SU-DHL-6 (cell line): Measurements from ENCODE around the gene ZBP1.

ENCODE experiments used
- CTCF ChIP-seq: fragments of 200-600 bp; sonication (generic); IDR thresholded peaks from one replicate; pipeline ENCODE4 v1.5.1; 2017; ENCODE audit warnings: antibody characterized with exemption, mild to moderate bottlenecking, low read length, moderate library complexity; ENCODE audit not compliant: insufficient read depth, poor library complexity, severe bottlenecking
- EZH2phosphoT487 ChIP-seq: fragments of 200-600 bp; sonication (generic), shearing (Covaris generic); conservative IDR thresholded peaks from 2 replicates; pipeline ENCODE4 v1.6.1; 2018; ENCODE audit warnings: mild to moderate bottlenecking, antibody characterized with exemption, low read length, moderate library complexity, mixed read lengths

GRCh38 chr20:57610261-57610952, 9.8 kb downstream of the ZBP1 start:
- TF ChIP-seq CTCF (no peak), EZH2phosphoT487 (no peak)
